ENCODE results near the gene ALPK1.
A peak's percentile ranks its signal among the peaks of the same experiment; 100 is the strongest.
"Not testable (repeated sequence)": the region's sequence is repeated elsewhere in the genome, so short reads cannot be mapped to it uniquely, and the experiment has no call there.

Gene ALPK1

DNA sequence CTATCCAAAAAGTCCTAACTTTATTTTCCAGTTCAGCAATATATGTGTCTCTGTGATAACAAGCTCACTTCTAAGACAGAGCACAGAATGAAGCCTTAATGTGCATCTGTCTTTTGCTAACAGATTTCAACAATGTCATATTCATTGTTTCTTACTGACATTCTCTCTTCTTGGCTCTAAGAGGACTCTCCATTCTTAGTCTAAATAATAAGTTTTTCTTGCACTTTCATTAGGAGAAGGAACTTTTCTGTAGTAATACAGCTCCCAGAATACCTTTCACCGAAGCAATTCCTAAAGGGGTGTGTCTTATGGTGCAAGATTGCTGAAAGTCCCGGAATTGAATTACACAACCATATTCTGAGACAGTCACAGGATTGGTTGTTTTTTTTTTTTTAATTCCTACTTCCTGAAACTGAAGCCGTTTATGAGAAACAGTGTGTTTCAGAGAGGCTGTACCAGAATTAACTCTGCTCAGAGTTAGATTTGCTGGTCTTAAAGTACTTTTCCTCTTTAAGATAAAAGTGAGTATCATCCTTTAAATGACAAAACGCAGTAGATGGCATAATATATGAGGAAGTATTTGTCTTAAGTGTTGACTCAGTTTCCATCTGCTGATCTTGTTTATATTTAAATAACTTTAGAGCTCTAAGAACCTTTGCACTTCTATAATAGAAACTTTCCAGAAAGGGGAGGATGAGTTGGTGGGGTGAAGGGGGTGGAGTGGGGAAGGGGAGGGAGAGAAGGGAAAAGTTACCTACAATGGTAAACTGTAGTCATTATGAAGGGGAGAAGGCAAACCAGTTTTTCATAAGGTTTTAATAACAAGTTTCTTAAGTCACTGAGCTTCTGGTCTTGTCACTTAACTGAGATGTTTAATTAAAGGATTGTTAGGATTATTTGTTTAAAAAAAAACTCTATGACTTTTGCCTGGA lies at the start of gene ALPK1:
ALPK1 (plus strand) TSS at position 421 of the 932 bp plus-strand sequence.
- DNase-seq = peak; percentile 40

DNA sequence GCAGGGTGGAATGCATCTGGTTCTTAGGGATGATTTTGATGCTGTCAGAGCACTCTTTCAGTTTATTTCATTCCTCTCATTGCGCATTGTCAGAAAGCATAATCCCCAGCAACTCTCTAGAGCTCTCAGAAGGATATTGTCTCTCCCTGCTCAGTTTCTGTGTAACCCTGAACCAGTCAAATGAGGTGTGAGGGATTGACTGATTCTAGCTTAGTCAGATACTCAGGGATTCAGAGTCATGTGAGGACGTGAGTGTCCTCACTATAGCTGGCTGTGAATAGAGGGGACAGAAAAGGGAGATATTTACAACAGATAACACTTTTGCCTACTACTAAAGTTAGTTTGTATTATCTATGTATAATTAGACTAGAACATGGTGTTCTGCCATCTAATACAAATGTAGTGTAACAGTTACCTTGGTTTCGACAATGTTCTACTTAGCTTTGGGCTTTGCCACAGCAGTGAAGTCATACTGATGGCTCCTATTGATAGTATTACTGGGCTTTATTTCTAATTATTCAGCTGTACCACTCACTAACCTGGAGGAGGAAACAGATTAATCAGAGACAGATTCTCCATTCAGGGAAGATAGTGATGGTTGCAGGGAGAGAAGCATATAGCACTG lies 46.0 kb upstream of the ALPK1 start:
- DNase-seq = no peak

DNA sequence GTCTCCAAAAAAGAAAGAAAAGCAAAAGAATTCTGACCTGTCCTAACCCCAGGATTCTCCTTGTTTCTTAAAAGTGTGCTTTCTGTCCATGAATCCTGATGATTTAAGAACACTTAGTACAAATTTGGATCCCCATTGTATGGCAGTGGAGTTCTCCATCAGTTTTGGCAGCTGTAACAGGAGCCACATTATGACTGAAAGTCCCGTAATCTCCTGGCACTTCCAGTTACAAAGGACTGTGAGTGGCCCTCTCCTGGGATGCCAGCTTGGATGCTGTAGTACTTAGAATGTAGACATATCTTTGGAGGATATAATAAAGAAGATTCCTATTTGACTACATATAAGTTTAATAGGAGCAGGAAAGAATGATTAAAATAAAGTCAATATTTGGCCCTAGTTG lies 44.9 kb upstream of the ALPK1 start:
- no peak for DNase-seq

DNA sequence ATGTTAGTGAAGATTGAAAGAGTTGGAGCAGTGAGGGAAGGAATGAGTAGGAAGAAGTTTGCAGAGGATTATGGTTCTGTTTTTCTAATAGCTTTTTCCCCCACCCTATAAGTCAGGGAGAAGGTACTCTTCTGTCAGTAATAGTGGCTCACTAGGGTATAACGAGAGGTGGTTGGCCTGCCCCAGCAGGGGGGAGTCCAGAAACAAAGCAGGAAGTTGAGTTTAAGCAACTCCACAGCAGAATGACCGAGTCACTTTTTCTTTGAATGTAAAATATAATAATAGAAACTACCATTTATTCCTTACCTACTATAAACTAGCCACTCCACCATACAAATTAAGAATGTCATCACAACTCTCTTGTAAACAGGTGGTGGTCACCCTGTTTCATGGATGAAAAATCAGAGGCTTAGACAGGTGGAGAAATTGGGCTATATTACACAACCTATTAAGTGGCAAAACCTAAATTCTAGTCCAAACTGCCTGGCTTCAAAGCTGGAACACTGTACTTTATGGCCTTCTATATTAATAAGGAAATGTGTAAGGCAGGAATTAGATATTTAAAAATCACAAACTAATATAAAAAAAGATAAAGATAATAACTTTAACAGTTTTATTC lies 43.7 kb upstream of the ALPK1 start:
- DNase-seq = peak; percentile 7

DNA sequence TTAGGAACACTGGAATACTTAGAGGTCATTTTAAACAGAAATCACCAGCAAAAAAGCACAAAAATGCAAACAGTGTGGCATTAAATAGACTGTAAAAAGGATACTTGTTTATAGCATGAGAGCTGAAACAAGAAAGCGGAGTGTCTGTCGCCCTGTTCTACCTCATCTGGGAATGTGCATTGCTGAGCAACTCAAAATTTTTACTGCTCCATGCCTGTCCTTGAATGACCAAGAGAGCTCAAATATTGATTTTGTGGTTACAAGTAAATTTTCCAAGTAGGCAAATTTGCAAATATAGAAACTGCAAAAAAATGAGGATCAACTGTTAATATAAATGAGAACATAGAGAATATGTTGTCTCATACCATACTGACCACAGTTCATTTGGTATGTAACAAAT lies 40.1 kb upstream of the ALPK1 start:
- no peak for DNase-seq

DNA sequence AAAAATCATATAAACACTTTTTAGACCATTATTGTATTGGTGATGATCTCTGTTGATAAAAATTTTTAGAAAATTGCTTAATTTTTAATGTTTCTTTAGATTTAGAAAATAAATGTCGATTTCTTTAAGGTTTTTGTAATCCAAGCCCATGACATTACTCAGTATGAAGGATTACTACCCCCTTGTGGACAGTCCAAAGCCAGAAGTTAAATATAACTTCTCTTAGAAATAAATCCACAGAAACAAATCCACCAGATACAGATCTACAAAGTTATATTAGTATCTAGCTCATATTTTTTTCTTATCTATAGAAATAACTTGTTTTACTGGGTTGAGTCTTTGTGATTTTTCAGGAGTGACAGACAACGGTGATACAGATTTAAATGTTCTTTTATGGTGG lies 30.3 kb upstream of the ALPK1 start:
- no peak for DNase-seq

DNA sequence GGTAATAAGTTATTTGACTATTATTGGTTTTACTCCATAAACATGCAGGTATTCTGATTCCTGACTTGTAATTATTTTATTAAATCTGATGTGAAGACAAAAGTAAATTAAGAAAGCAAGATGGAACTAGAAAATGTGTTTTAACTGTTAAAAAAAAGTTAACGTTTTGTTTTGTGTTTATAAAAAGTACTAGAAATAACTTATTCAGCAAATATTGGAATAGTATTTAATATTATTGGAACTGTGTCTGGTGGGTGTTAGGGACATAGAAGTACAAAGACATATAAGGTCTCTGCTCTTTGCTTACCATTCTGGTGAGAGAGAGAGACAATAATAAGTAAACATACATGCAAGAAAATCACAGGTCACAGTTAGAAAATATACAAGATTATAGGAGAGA lies 27.1 kb upstream of the ALPK1 start:
- DNase-seq = no peak

DNA sequence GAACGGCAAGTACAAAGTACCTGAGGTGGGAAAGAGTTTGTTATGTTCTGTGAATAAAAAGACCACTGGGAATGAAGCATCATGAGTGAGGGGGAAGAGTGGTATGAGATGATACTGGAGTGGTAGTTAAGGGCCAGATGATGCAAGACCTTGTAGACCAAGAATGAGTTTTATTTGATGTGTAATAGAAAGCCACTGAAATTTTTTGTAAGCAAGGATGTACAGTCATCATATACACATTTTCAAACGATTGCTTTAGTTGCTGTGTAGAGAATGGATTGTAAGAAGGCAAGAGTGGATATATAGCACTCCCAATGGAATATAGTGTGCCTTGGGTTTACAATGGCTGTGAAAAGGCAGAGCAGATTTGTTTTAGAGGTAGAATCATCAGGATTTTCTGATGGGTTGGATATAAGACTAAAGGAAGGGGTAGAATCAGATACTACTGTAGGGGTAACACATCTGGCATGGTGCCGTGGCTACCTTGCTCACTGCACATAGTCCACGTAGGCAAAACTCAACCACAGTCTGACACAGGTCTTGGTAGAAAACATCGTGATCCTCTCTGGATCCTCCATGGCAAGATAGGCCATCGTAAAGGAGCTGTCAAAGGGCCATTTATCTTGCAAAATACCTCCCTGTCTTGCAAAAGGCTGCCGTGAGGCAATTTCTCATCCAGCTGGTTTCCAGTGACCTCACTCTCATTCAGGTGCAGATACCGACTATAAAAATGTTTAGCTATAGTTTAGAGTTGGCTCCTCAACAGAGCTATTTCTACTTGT lies 26.3 kb upstream of the ALPK1 start:
- DNase-seq = no peak

DNA sequence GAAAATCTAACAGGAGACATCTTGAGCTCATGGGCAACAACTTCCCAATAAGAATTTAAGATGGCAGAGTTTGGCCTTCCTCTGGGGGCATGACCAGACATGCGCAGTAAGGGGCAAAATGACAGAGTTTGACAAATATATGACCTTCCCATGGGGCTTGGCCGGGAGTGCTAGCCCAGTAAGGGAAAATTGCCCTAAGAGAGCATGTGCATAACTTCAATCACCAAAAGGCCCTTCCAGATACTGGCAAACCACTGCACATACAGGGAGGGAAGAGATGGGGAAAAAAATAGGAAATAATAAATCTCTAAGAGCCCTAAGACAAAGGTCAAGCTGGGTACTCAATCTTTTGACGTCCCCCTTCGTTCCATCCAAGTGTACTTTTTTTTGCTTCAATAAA lies 24.9 kb upstream of the ALPK1 start:
- DNase-seq = no peak

DNA sequence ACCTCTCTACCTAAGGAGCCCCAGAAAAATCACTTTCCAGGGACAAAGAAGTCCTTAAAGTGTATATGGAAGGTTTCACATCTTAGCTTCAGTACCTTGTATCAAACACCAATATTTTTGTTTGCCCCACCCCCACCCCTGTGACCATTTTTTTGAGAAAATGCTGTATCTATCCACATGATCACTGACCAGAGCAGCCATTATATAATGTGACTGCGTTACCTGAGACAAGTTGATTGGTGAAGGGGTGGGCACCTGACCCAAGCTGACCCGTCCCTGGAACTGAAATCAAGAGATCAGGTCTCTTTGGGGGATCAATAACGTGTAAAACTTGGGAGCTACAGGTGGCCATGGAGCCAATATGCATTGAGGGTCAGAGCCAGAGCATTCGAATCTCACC lies 22.2 kb upstream of the ALPK1 start:
- no peak for DNase-seq

DNA sequence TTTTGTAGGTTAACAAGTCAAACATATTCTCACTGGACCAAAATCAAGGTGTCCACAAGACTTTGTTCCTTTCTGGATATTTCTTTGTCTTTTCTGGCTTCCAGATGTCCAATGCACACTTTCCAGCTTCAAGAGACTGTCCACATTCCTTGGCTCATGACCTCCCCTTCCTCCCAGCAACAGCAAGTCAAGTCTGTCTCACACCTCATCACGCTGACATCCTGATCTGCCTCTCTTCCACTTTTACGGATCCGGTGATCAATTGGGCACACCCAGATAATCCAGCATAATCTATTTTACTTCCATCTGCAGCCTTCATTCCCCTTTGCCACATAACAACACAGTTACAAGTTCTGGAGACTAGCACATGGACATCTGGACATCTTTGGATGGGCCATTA lies 21.1 kb upstream of the ALPK1 start:
- no peak for DNase-seq

DNA sequence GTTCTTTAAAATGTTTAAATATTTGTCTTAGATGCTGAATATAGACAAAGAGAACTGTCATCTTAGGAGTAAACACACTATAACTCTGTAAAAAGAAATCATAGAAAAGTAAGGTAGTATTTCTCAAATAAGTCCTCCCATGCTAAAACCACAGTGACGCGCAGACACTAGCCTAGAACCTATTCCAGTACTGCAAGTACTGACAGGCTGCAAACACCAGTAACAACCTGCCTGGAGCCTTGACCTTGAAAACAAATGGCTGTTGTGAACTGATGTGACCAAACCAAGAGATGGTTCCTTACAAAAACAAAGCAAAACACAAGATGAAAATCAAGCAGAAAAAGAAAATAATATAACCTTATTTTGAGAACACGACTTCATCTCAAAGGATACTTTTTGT lies 19.9 kb upstream of the ALPK1 start:
- no peak for DNase-seq

DNA sequence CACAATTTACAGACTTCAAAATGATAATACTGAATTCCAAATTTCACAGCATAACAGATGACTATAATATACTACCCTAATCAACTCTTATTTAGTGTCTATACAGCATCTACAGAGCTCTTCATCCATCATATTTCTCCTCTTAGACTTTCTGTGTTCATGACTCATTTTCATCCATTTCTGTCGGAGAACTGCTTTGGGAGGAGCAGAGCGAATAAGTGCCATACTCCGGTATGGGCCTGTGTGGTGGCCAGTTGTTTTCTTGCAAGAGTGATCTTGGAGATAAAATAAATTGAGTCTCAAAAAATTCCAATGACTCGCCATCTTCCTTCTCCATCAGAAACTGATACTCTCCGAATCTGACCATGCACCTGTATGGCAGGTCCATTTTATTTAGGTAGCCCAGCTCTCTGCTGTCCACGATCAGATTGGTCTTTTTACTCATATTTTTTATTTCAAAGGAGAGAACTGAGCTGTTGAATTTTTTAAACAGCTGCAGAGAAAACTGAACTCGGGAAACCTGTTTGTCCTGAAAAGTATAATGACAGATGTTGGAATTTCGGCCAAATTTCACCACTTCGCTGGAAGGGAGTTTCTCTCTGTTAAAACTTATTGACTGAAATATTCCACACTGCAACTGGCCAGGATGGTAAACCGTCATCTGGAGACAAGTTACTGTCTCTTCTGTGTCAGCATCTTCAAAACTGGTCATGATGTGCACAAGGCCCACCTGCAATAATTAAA lies 19.3 kb upstream of the ALPK1 start:
- no peak for DNase-seq

DNA sequence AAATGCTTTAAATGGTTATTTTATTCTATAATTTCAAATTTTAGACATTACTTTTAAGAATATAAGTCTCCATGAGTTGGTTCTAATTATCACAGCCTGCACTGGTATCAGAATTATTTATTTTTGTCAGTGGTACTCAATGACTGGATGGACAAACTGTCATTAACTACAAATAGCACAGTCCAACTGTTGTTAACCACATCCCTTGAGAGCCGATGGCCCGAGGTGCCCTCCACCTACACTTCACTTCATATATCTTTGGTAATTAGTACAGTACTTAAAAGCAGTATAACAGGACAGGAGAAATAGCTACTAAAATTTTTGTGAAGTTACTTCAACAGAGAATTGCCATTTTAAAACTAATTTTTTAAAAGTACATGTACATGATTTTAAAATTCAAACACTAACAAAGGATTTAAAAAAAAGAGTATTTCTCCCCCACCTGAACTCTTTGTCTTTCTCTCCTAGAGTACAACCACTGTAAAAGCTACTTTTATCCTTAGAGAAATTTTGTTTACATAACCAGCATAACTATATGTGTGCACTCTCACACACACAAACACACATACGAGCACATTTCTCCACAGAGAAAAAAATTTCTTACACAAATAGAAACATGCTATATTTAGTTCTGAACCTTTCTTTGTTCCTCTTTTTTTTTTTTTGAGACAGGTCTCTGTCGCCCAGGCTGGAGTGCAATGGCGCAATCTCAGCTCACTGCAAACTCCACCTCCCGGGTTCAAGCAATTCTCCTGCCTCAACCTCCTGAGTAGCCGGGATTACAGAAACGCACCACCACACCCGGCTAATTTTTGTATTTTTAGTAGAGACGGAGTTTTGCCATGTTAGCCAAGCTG lies 17.9 kb upstream of the ALPK1 start:
- peak; percentile 40 for DNase-seq

DNA sequence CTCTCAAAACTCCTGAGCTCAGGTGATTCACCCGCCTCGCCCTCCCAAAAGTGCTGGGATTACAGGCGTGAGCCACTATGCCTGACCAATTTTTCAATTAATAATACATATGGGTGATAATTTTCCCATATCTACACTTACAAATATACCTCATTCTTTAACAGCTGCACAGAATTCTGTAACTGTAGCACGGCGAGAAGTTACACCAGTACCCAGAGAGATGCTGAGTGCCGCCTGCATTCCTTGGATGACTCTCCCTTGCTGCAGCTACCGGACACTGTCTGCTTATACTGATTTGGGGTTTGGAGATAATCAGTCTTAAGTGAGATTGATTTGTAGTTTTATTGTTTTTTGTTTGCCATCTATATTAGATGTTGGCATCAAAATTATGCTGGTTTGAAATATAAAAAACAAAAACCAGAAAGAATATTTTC lies 17.3 kb upstream of the ALPK1 start:
- no peak for DNase-seq

DNA sequence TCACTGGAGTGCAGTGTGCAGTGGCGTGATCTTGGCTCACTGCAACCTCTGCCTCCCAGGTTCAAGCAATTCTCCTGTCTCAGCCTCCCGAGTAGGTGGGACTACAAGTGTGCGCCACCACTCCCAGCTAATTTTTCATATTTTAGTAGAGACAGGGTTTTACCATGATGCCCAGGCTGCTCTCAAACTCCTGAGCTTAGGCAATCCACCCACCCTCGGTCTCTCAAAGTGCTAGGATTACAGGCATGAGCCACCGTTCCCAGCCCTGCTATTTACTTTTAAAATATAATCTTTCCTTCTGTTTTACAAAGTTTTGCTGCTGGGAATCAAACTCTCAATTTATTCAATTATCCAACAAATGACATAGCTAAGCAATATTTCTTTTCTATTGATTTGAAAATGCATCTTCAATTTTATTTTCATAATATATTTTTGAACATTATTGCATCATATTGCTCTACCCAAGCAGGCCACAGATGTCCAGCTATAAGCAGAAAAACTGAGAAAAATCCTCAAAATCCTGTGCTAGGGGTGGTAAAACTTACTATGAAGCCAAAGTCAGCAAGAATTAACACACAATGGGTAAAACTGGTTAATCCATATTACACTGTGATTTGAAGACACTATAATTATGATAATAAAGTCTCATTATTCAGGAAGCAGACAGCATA lies 16.6 kb upstream of the ALPK1 start:
- DNase-seq = no peak

DNA sequence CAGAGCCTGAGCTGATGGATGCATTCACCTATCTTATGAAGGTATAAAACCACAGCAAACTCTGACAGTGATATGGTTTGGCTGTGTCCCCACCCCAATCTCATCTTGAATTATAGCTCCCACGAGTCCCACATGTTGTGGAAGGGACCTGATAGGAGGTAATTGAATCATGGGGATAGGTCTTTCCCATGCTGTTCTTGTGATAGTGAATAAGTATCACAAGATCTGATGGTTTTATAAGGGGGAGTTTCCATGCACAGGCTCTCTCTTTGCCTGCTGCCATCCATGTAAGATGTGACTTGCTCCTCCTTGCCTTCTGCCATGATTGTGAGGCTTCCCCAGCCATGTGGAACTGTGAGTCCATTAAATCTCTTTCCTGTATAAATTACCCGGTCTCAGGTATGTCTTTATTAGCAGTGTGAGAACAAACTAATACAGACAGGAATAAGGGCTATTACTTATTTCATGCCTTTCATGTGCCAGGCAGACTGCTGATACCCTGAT lies 15.2 kb upstream of the ALPK1 start:
- DNase-seq = not testable (repeated sequence)

DNA sequence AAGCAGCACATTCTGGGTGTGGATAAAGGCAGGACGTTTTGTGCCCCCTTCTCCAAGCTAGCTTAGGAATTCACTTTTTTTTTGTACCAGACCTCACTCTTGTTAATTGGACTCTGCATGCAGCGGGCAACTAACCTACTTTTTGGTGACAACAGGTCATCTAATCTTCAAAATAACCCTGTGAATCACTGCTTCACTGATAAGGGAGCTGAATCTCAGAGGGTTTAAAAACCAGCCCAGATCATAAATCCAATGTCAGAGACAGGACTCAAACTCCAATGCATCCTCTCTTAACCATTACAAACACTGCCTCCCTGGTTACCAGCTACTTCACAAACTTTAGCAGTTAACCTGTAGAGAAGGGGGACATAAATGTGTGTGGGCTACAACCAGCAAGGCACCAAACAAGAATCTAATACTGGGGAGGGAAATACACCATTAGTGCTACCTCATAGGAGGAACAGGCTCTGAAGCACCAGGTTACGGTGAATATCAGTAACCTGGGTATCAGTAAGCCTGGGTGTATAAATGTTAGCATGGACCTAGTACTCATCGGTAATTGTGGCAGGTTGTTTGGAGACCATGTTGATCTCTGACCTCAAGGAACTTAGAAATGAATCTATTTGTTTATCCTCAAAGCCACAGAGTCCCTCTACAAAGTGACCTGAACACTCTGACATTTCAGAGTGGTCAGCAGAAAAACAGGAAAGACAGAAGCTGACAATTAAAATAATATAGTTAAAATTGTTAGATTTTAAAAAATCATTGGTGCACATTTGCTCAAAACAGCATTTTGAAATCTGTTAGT lies 14.1 kb upstream of the ALPK1 start:
- no peak for DNase-seq

DNA sequence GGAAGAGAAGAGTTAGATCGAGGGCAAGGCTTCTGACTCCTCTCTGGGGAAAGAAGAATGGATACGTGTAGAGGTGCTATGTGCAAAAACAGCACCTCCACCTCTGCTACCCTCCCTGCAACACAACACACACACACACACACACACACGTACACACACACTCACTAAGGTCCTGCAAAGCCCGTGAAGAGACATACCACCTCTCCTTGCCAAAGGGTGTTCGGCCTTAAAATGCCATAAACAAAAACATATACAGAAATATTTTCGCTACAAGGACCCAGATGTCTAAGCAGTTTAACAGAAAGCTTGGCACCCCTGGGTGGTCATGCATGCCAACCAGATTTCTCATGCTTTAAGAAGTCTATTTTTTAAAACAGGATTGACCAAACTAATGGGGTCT lies 13.0 kb upstream of the ALPK1 start:
- DNase-seq = no peak
